Measurements from ENCODE around the gene KCNAB2.

The KCNAB2 gene

DNA sequence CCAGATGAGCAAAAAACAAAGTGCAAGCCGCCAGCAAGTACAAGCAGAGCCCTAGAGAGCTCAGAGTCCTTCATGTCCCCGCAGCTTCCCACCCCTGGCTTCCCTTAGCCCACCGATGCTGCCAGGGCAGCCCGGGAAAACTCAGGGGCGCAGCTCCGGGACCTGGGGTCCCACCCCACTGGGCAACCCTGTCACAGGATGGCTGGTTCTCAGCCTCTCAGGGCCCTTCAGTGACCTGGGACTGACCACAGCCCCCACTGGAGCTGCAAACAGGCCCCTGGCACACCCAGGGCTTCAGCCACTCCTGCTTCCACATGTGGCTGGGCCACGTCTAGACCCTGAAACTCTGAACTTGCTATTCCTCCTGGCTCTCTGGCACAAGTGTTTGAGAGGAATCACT, 84.9 kb downstream of the KCNAB2 start:
- no peak for DNase-seq (ENCODE audit: low spot score)

GRCh38 chr1:6131561-6131960, 85.9 kb downstream of the KCNAB2 start:
- DNase-seq (ENCODE audit: low spot score) = no peak

DNA sequence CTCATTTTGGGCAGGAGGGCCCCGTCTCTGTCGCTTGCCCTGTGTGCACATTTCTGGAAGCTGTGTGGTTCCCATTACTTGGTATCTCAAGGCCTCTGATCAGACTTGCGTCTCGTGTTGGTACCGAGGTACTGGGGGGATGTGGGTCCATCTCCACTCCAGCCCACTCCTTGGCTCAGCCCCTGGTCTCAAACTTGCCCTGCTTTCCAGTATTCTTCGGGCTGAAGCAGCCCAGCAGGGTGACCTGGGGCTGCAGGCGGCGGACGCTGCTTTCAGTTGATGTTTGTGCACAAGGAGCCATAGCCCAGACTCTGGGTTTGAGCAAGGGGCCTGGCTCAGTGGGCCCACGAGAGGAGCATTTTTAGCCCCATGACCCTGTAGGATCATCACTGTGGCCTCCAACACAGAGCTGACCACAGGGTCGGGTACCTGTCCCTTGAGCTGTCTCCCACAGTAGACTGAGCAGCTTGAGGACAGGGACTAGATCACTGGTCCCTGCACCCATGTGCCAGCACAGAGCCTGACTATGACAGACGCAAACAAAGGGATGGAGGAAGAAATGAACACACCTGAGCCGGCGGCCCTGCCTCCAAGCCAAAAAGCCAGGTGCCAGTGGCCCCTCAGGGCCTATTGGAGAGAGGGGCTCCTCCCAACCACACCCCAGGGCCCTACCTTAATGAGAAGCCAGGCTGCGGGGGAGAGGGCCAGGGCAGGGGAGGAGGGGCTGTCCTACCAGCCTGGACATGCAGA, 87.6 kb downstream of the KCNAB2 start:
- no peak for DNase-seq (ENCODE audit: low spot score)

DNA sequence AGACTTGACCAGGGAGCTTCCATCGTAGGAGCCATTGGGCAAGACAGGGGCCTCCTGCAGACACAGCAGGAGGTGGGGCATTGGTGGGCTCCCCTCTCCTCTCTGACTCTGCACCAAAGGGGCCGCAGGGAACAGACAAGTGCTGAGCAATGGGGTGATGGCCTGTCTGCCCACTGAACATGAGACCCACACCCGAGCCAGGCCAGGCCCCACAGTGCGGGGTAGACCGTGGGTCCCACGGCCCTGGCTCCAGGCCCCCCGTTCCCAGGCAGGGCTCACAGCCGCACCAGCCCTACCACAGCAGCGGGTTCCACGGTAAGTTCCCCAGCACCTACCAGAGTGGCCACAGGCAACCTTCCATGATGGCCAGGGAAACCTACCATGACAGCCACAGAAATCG, 88.5 kb downstream of the KCNAB2 start:
- no peak for DNase-seq (ENCODE audit: low spot score)

GRCh38 chr1:6134741-6135510, 89.2 kb downstream of the KCNAB2 start:
- no peak for DNase-seq (ENCODE audit: low spot score)

DNA sequence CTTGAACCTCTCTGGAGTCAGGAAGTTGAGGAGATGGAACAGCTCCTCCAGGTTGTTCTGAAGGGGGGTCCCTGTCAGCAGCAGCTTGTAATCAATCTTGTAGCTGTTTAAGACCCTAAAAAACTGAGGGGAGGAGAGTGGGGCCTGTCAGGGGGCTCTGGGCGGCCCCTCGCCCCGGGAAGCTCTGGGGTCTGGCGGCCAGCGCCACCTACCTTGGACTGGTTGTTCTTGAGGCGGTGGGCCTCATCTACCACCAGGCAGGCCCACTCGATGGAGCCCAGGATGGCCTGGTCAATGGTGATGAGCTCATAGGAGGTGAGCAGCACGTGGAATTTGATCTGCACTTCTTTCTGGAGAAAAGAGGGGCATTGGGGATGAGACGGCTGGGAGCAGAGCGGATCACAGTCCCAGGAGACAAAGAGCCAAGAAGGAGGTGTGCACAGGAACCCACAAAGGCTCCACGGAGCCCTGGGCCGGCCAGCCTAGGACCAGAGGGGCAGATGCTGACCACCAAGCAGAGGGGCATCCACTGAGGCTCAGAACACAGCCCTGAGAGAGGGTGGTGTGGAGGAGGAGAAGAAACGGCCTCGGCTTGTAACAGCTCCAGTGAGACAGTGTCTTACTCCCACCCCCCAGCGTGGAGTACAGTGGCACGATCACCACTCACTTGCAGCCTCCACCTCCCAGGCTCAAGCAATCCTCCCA, 91.0 kb downstream of the KCNAB2 start:
- DNase-seq (ENCODE audit: low spot score) = no peak

GRCh38 chr1:6137758-6138157, 92.1 kb downstream of the KCNAB2 start:
- no peak for DNase-seq (ENCODE audit: low spot score)

DNA sequence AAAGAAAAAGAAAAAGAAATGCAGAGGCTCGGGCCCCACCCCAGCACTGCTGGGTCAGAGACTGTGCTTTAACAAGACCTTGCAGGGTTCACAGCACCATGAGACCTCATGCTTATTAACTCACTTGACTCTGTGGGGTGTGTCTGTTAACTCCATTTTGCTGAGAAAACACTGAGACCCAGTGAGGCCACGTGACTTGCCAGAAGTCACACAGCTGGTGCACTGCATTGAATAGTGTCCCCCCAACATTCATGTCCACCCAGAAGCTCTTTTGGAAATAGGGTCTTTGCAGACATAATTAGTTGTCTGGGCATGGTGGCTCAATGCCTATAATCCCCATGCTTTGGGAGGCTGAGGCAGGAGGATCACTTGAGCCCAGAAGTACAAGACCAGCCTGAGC, 94.7 kb downstream of the KCNAB2 start:
- no peak for DNase-seq (ENCODE audit: low spot score)

- DNase-seq (ENCODE audit: low spot score) = peak; percentile 27
Observed at GRCh38 chr1:6141592-6141991, 95.9 kb downstream of the KCNAB2 start.

GRCh38 chr1:6142036-6142621, 96.4 kb downstream of the KCNAB2 start:
- DNase-seq (ENCODE audit: low spot score) = no peak

DNA sequence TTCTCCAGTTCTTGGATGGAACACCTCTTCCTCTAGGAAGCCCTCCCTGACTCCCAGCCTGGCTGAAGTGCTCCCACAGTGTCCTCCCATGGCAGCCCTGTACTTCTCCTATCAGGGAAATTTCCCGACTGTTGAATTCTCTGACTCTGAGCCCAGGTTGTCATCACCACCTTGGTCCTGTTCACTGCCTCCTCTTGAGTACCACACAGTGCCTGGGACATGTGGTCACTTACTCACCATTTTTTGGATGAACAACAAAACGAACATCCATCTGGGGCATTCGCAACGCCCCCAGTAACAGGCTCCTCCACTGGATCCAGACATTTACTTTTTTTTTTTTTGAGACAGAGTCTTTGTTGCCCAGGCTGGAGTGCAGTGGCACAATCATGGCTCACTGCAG, 97.0 kb downstream of the KCNAB2 start:
- no peak for DNase-seq (ENCODE audit: low spot score)

DNA sequence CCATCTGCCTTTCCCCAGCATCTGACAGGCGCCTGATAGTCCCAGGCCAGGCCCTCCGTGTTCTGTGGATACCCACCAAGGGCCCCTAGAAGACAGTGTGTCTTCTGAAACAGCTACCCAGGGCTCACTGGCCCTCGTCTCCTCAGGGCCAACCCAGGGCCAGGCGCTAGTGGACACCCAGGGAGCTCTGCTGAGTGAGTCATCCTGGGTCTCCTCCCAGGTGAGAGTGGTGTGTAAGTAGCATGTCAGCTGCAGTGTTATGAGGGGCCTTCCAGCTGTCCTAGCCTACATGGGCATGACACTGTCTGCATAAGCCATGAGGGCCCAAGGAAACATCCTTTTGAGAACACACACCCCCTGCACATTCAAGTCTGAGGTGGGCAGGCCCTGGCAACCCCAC, 97.7 kb downstream of the KCNAB2 start:
- no peak for DNase-seq (ENCODE audit: low spot score)

GRCh38 chr1:6144175-6144574, 98.5 kb downstream of the KCNAB2 start:
- no peak for DNase-seq (ENCODE audit: low spot score)

GRCh38 chr1:6144647-6145395, 99.1 kb downstream of the KCNAB2 start:
- no peak for DNase-seq (ENCODE audit: low spot score)

GRCh38 chr1:6145396-6145750, 99.7 kb downstream of the KCNAB2 start:
- no peak for DNase-seq (ENCODE audit: low spot score)

DNA sequence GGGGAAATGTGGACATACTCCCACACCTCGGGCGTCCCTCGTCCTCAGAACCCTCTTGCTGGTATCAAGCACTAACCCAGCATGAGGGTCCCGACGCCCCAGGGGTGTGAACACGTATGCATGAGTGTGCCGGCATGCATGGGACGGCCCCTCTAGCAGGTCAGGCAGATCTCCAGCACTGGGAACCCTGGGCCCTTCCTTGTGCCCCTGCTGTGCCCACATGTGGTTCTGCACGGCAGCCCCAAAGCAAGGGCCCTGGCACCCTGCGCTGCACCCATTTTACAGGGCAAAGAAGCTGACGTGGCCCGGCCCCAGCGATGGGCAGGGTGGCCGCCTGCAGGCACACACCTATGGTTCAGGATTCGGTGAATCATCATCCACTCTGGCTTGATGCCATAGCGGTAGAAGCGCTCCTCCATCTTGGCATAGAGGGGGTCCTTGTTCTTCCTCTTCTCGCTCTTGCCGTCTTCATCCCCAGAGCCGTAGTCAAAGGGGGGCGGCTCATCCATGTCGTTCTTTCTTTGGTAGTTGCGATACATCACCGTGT, 100.2 kb downstream of the KCNAB2 start:
- DNase-seq (ENCODE audit: low spot score) = no peak

DNA sequence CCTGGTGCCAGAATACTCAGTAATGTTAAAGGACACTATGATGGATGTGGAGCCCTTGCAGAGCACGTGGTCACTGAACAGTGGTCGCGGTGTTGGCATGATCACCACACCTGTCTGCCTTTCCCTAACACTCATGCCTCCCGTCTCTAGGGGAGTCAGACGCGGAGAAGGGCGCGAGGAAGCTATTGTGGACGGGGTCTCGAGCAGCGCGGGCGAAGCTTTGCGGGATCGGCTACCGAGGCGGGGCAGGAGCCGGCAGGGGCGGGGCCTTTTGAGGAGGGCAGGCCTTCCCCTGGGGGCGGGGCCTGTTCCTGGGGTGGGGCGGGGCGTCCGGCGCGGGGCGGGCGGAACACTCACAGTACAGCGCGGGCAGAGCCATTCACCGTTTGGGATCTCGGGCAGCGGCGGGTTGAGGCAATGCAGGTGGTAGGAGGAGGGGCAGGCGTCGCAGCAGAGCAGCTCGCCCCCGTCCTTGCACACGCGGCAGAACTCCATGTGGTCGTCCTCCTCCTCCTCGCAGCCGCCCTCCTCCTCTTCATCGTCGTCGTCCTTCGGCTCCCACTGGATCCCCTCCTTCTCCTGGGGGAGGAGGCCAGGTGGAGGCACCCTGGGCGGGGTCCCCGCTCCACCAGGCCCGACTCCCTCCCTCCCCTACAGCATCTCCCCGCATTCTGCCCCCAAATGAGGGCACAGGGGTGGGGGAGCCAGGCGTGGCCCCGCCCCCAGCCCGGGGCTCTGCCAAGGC, 103.0 kb downstream of the KCNAB2 start:
- DNase-seq (ENCODE audit: low spot score) = no peak

GRCh38 chr1:6149597-6149996, 103.9 kb downstream of the KCNAB2 start:
- no peak for DNase-seq (ENCODE audit: low spot score)

- DNase-seq (ENCODE audit: low spot score) = no peak
Observed at GRCh38 chr1:6150006-6150938, 104.6 kb downstream of the KCNAB2 start.
